GM12801 (cell line): ENCODE results near the gene FARP2.

Experiments
- CTCF ChIP-seq: IDR thresholded peaks from one replicate; pipeline ENCODE4 v1.5.1; 2011; ENCODE audit warnings: control low read depth; ENCODE audit not compliant: insufficient read length; ENCODE audit errors: extremely low read depth

Gene FARP2, protein sequence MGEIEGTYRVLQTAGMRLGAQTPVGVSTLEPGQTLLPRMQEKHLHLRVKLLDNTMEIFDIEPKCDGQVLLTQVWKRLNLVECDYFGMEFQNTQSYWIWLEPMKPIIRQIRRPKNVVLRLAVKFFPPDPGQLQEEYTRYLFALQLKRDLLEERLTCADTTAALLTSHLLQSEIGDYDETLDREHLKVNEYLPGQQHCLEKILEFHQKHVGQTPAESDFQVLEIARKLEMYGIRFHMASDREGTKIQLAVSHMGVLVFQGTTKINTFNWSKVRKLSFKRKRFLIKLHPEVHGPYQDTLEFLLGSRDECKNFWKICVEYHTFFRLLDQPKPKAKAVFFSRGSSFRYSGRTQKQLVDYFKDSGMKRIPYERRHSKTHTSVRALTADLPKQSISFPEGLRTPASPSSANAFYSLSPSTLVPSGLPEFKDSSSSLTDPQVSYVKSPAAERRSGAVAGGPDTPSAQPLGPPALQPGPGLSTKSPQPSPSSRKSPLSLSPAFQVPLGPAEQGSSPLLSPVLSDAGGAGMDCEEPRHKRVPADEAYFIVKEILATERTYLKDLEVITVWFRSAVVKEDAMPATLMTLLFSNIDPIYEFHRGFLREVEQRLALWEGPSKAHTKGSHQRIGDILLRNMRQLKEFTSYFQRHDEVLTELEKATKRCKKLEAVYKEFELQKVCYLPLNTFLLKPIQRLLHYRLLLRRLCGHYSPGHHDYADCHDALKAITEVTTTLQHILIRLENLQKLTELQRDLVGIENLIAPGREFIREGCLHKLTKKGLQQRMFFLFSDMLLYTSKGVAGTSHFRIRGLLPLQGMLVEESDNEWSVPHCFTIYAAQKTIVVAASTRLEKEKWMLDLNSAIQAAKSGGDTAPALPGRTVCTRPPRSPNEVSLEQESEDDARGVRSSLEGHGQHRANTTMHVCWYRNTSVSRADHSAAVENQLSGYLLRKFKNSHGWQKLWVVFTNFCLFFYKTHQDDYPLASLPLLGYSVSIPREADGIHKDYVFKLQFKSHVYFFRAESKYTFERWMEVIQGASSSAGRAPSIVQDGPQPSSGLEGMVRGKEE

DNA sequence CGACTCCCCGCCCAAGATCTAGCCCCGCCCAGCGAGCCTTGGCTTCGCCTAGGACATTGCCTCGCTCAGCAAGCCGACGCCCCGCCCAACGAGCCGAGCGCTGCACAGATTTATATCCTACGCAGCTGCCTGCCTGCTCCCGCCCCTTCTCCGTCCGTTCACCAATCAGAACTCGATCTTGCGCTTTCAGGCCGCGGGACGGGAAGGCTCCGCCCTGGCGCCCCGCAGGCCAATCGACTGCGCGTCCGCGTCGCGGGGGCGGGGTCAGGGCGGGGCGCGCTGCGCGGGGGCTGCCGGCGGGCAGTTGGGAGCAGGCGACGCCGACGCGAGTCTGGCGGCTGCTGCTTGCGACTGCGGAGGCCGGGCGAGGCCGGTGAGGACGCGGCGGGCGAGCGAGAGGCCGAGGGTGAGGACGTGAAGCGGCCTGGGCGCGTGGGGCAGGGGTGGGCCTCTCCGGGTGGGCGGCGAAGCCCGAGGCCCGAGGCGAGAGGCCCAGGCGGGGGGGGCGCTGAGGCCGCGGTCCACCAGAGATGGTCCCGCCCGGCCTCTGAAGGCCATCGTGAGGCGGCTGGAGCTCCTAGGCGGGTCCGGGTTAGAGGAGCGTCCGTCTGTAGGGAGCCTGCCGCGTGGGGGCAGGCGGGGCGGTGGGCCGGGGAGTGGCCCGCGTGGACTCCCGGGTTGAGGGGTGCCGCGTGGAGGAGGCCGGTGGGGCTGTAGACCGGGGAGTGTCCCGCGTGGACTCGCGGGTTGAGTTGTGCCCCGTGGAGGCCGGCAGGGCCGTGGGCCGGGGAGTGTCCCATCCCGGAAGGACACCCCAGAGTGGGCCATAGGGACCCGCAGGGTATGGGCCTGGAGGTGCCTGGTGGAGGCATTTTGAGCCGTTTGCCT lies at the start of gene FARP2:
TSS of gene FARP2 (plus strand) at position 303 of the 888 bp plus-strand sequence. CDS start 16,823 bp downstream, outside the sequence.
- no peak for TF ChIP-seq CTCF

GRCh38 chr2:241307055-241307454 lies 49.0 kb upstream of the FARP2 start:
- no peak for TF ChIP-seq CTCF

DNA sequence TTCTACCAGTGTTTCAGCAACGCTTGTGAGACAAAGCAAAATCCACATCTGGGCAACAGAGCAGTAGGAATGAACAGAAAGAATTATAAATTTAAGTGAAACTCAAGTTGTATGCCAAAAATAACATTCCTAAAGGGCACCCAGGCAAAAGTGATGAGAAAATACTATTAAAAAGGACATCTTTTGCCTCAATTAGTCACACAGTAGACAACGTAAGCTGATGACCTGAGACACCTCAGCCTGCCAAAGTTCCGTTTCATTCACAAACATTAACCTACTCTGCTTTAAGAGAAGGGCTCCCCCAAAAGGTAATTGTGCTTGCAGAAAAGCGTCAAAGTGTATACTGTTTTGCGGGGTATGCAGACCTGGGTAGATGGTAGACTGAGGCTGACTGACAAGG lies 47.8 kb upstream of the FARP2 start:
- TF ChIP-seq CTCF, result no peak

DNA sequence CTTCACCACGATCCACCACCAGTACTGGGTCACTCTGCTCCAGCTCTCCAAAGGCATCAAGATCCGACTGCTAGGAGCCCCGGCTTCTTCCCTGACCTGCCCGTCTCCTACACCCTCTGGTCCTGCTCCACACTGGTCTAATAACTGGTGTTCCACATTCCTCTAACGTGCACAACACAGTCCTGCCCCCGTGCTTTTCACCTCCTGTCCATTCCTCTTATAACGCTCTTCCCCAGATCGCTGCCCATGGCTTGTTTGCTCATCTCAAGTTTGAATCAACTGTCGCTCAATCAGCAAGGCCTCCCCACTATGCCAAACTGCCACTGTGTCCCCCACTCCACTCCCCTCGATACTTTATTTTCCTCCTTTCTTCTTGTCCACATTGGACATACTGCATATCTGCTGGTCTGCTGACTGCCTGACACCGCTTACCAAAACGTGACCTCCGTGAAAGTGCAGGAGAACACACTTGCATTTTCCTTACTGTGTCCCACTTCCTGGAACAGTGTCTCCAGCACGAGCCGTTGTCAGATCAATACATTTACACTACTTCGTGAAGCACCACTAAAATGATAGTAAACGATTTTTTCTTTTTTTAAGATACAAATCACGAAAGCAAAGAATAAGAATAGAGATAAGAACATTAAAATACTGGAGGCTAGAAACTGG lies 47.1 kb upstream of the FARP2 start:
- no peak for TF ChIP-seq CTCF

DNA sequence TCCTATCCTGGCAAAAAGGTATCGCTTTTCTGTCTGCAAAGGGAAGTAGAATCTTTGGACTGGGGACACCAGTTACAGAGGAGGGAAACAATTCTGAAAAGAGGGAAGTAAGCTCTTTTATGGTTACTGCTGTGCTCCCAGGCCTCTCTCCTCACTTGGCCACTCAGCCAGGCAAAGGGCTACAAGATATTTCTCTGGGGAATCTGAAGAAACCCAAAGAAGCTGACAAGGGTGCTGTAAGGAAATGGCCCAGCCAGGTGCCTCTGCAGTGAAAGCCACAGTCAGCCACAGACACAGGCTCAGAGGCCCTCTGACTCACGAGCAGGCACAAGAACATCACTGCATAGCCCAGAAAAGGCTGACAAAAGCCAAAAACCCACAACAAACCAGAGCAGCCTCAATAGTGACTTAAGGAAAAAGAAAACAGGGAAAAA lies 46.4 kb upstream of the FARP2 start:
- TF ChIP-seq CTCF, result no peak

- no peak for TF ChIP-seq CTCF
Measured at GRCh38 chr2:241310917-241311566, 45.0 kb upstream of the FARP2 start.
